GM12878 (cell line): ENCODE results near the gene SLC23A1. TPM values are rescaled to one million over a fixed set of nuclear protein-coding genes. Genes with fewer than 3 reads are reported as not detected.

Source experiments
- ATAC-seq: fragments of 200-7000 bp; cut with Tn5 transposase; 3 replicates; pipeline ENCODE4 v1.9.1; 2020; ENCODE audit warnings: mild to moderate bottlenecking, moderate library complexity
- BruUV-seq: library from RNA; stranded (reverse); fragments of 400-500 nt; replicated peaks from 2 replicates; lab custom pipeline; 2021; lab: Mats Ljungman, UMichigan
- CTCF ChIA-PET: fragments of 300-600 bp; sonication (Branson Sonifier 250); formaldehyde crosslinking; extraction: SDS; loops from one replicate; lab custom pipeline; 2021; ENCODE audit warnings: inconsistent platforms; lab: Yijun Ruan, JAX
- POLR2A ChIA-PET: fragments of 350-600 bp; formaldehyde crosslinking; extraction: SDS; loops from one replicate; lab custom pipeline; 2021; ENCODE audit warnings: inconsistent platforms; lab: Charles Lee
- RAD21 ChIA-PET: fragments of 300-600 bp; sonication (Branson Sonifier 250); formaldehyde crosslinking; loops from one replicate; lab custom pipeline; 2023; ENCODE audit warnings: antibody characterized with exemption; ENCODE audit not compliant: unreplicated experiment; lab: Charles Lee
- SMC1A ChIA-PET: fragments of 300-600 bp; sonication (Branson Sonifier 250); formaldehyde crosslinking; loops from one replicate; lab custom pipeline; 2023; ENCODE audit not compliant: unreplicated experiment, uncharacterized antibody; lab: Charles Lee
- DNase-seq: peaks from one replicate; pipeline ENCODE4 v3.0.0-alpha.2; 2011; ENCODE audit warnings: low read depth, low spot score
- FAIRE-seq: peaks from 3 replicates; lab custom pipeline; 2011; peaks lifted over from hg19 to GRCh38; lab: Jason Lieb, UNC
- H2AFZ ChIP-seq: 2 replicates; pipeline ENCODE4 v1.6.0; 2011; ENCODE audit warnings: low read depth, low read length, control low read depth; ENCODE audit not compliant: control insufficient read depth
- H3K27ac ChIP-seq: 2 replicates; pipeline ENCODE4 v1.5.1; 2011; ENCODE audit warnings: control low read depth; ENCODE audit not compliant: control insufficient read depth, insufficient read depth
- H3K27me3 ChIP-seq, 2 experiments: replicated peaks in 1 of 2; 2 replicates each; pipeline versions ENCODE4 v1.6.0 to v1.6.1; 2011; ENCODE audit warnings: low read length in 1 of 2; ENCODE audit not compliant: control insufficient read depth in 2 of 2, insufficient read depth in 2 of 2
- H3K36me3 ChIP-seq, 2 experiments: 2 replicates each; pipeline ENCODE4 v1.5.1; 2011; ENCODE audit warnings: low read length in 1 of 2; ENCODE audit not compliant: control insufficient read depth in 2 of 2, insufficient read depth in 2 of 2
- H3K4me1 ChIP-seq: 2 replicates; pipeline ENCODE4 v1.6.1; 2011; ENCODE audit warnings: mild to moderate bottlenecking, low read length, moderate library complexity, mixed read lengths; ENCODE audit not compliant: control insufficient read depth, insufficient read depth
- H3K4me2 ChIP-seq: 2 replicates; pipeline ENCODE4 v1.6.0; 2011; ENCODE audit warnings: control low read depth; ENCODE audit not compliant: control insufficient read depth, insufficient read depth
- H3K4me3 ChIP-seq: fragments of 200-600 bp; sonication (generic); 2 replicates; pipeline ENCODE4 v1.5.1; 2016
- H3K79me2 ChIP-seq: 2 replicates; pipeline ENCODE4 v1.6.0; 2011; ENCODE audit warnings: low read length; ENCODE audit not compliant: control insufficient read depth, insufficient read depth
- H3K9ac ChIP-seq: 2 replicates; pipeline ENCODE4 v1.8.0; 2011; ENCODE audit warnings: low read length, control low read depth, mixed read lengths; ENCODE audit not compliant: control insufficient read depth, insufficient read depth
- H3K9me3 ChIP-seq: replicated peaks from 3 replicates; pipeline ENCODE4 v1.5.1; 2011; ENCODE audit warnings: mild to moderate bottlenecking, low read length; ENCODE audit not compliant: control insufficient read depth, insufficient read depth
- H4K20me1 ChIP-seq: 2 replicates; pipeline ENCODE4 v1.6.0; 2011; ENCODE audit not compliant: control insufficient read depth, insufficient read depth
- CBX3 ChIP-seq: fragments of 200-600 bp; sonication (generic); IDR thresholded peaks from 2 replicates; pipeline ENCODE4 v1.6.1; 2016; ENCODE audit warnings: low read depth, borderline replicate concordance
- CHD1 ChIP-seq: IDR thresholded peaks from 2 replicates; pipeline ENCODE4 v1.6.1; 2012; ENCODE audit warnings: low read depth, low read length, improper control_type of control experiment
- E2F4 ChIP-seq: IDR thresholded peaks from 2 replicates; pipeline ENCODE4 v1.6.1; 2012; ENCODE audit warnings: low read depth, low read length, improper control_type of control experiment
- IKZF2 ChIP-seq, 2 experiments: fragments of 450-650 bp; IDR thresholded peaks; 2 replicates each; pipeline ENCODE4 v1.6.1; 2017; ENCODE audit warnings: mild to moderate bottlenecking in 2 of 2, moderate library complexity in 2 of 2
- IRF4 ChIP-seq: IDR thresholded peaks from 2 replicates; pipeline ENCODE4 v1.6.1; 2011; ENCODE audit warnings: low read depth, low read length
- MEF2A ChIP-seq: IDR thresholded peaks from 2 replicates; pipeline ENCODE4 v1.6.1; 2011; ENCODE audit warnings: low read depth, mild to moderate bottlenecking, low read length, moderate library complexity; ENCODE audit not compliant: insufficient read depth
- MXI1 ChIP-seq: fragments of 150-350 bp; IDR thresholded peaks from 2 replicates; pipeline ENCODE4 v1.6.1; 2011; ENCODE audit warnings: low read depth, mild to moderate bottlenecking, inconsistent platforms, low read length, improper control_type of control experiment
- NR2C2 ChIP-seq: IDR thresholded peaks from 2 replicates; pipeline ENCODE4 v1.6.1; 2011; ENCODE audit warnings: borderline replicate concordance, low read depth; ENCODE audit not compliant: control insufficient read depth, insufficient read length
- PKNOX1 ChIP-seq: fragments of 450-650 bp; IDR thresholded peaks from 2 replicates; pipeline ENCODE4 v1.6.1; 2016; ENCODE audit warnings: mild to moderate bottlenecking
- PML ChIP-seq: IDR thresholded peaks from 2 replicates; pipeline ENCODE4 v1.6.1; 2012; ENCODE audit warnings: low read length, inconsistent platforms
- POLR2AphosphoS5 ChIP-seq: IDR thresholded peaks from 2 replicates; pipeline ENCODE4 v1.6.1; 2011; ENCODE audit warnings: mild to moderate bottlenecking, low read length, inconsistent platforms
- RB1 ChIP-seq: fragments of 450-650 bp; formaldehyde crosslinking; IDR thresholded peaks from 2 replicates; pipeline ENCODE4 v1.6.1; 2017; ENCODE audit warnings: mild to moderate bottlenecking, borderline replicate concordance
- RFX5 ChIP-seq: IDR thresholded peaks from 2 replicates; pipeline ENCODE4 v1.6.1; 2011; ENCODE audit warnings: low read depth, low read length, improper control_type of control experiment
- TCF3 ChIP-seq: IDR thresholded peaks from 2 replicates; pipeline ENCODE4 v1.6.1; 2012; ENCODE audit warnings: low read depth, mild to moderate bottlenecking, low read length, borderline replicate concordance; ENCODE audit not compliant: insufficient read depth
- ZNF217 ChIP-seq: fragments of 450-650 bp; IDR thresholded peaks from 2 replicates; pipeline ENCODE4 v1.6.1; 2017; ENCODE audit warnings: antibody characterized with exemption, mild to moderate bottlenecking
- ZNF622 ChIP-seq: fragments of 450-650 bp; IDR thresholded peaks from 2 replicates; pipeline ENCODE4 v1.6.1; 2017; ENCODE audit warnings: mild to moderate bottlenecking, inconsistent platforms
- WGBS: methylation state at CpG from one replicate; pipeline ENCODE4 v1.1.6; 2016; ENCODE audit warnings: low lambda C conversion rate; ENCODE audit not compliant: insufficient replicate concordance, insufficient coverage; ENCODE audit errors: missing lambda C conversion rate; 5-methylcytosine and 5-hydroxymethylcytosine counted together
- in situ Hi-C: fragments of 300-500 bp; cut with MboI; formaldehyde crosslinking; loops from 9 replicates; pipeline ENCODE4 v1.14.3; 2018; ENCODE audit warnings: mixed read lengths
- intact Hi-C: fragments of 100-400 bp; cut with micrococcal nuclease; formaldehyde crosslinking; loops from one replicate; pipeline ENCODE4 v1.14.2; 2022; ENCODE audit not compliant: unreplicated experiment
- polyA plus RNA-seq, 11 experiments: library from polyadenylated mRNA; depleted of rRNA in 4 of 11; unstranded in 6 of 11; stranded (reverse) in 5 of 11; fragments of >200 nt; fragmentation: Nextera tagmentation in 4 of 11; fragmentation: Illumina TruSeq in 1 of 11; extraction: Ambion mirVana in 4 of 11; extraction: Trizol in 1 of 11; gene quantifications; 1 replicate in 1 of 11; 2 replicates in 10 of 11; pipeline versions ENCODE4 v1.2.1 to v1.2.3, GENCODE V29; 2011 to 2016; ENCODE audit warnings: inconsistent platforms in 2 of 11, missing spikeins in 2 of 11, low read depth in 1 of 11
- total RNA-seq, 4 experiments: library from RNA; depleted of rRNA in 3 of 4; stranded (reverse); fragments of >200 nt in 3 of 4; fragmentation: Illumina TruSeq in 1 of 4; extraction: Trizol in 1 of 4; gene quantifications; 2 replicates each; pipeline versions ENCODE4 v1.2.1 to v1.2.3, GENCODE V29; 2013 to 2021

The SLC23A1 gene
- total and polyA plus RNA-seq, 10 of the 15 experiments (the other 5 are each of a cell fraction or from before 2014, with no cell fraction given): 0.35 to 4.7 (median 1.6) TPM

GRCh38 chr5:139387611-139388197 lies 4.6 kb upstream of the SLC23A1 start:
- intact Hi-C loops: loop anchor here (5.0 kb wide), 1 partner anchor 190 kb away; the partner anchor contains the start of gene SIL1
- H4K20me1 ChIP-seq: no peaks in the 10 kb centered on the region
- RAD21 ChIA-PET: interaction anchor here (0.6 to 5.8 kb wide), 11 partner anchors 12 to 141 kb away, joined by 3 to 42 read pairs (median 4); partner anchors contain the start of genes MATR3, PAIP2 and SPATA24
- H2AFZ ChIP-seq: no peak overlapping the region
- DNase-seq: no peak
- H3K36me3 ChIP-seq: no peaks in the 10 kb centered on the region; a peak in 2 of 4 replicates
- H3K27ac ChIP-seq: peak overlapping the region; percentile 90
- POLR2A ChIA-PET: interaction anchor here (0.5 to 6.8 kb wide), 15 partner anchors 9 to 260 kb away, joined by 3 to 74 read pairs (median 4); partner anchors contain the start of genes CXXC5, MATR3, PAIP2 and SPATA24
- in situ Hi-C loops: no loop called here
- TF ChIP-seq IRF4 (no peak), PML (no peak), NR2C2 (no peak), MEF2A (no peak), RB1 (no peak), ZNF622 (no peak), MXI1 (no peak), CHD1 (no peak), ZNF217 (no peak), CBX3 (no peak), POLR2AphosphoS5 (no peak), IKZF2 (IDR thresholded peaks at IDR 0.05) (no peak), E2F4 (no peak), PKNOX1 (no peak), RFX5 (no peak), TCF3 (no peak)
- peak overlapping the region; percentile 73 for H3K4me2 ChIP-seq
- H3K9me3 ChIP-seq: no peaks in the 10 kb centered on the region
- H3K4me1 ChIP-seq: peaks cover 56% of the 10 kb centered on the region
- no peak for ATAC-seq
- peaks cover 58% of the 10 kb centered on the region for H3K79me2 ChIP-seq
- FAIRE-seq: no peak
- peak overlapping the region; percentile 87 for H3K4me3 ChIP-seq
- no TSS peak for BruUV-seq
- H3K9ac ChIP-seq: peak overlapping the region; percentile 97
- SMC1A ChIA-PET: interaction anchor here (0.8 to 3.9 kb wide), 10 partner anchors 15 to 136 kb away, joined by 3 to 19 read pairs (median 3); partner anchors contain the start of genes PAIP2 and SPATA24
- H3K27me3 ChIP-seq: no peaks in the 10 kb centered on the region
- WGBS: 55% methylated on average over 10 of the region's 10 CpGs
- CTCF ChIA-PET: interaction anchor here (0.7 to 3.2 kb wide), 12 partner anchors 9 to 808 kb away, joined by 3 to 15 read pairs (median 3); partner anchors contain the start of gene PAIP2
